Transverse colon (tissue), 3 donors: Measurements from ENCODE around the gene MTF1.
A peak's percentile ranks its signal among the peaks of the same experiment; 100 is the strongest.

ENCODE experiments used
- POLR2A ChIP-seq: fragments of 450-650 bp; IDR thresholded peaks from one replicate; pipeline ENCODE4 v1.6.1; 2016; ENCODE audit warnings: antibody characterized with exemption, mild to moderate bottlenecking, moderate library complexity
- TF ChIP-seq, protein P1 (sequence below), 5 experiments: fragments of 200-600 bp in 3 of 5; fragments of 450-650 bp in 2 of 5; sonication (generic) in 3 of 5; IDR thresholded peaks; 1 replicate in 2 of 5; 2 replicates in 3 of 5; pipeline ENCODE4 v1.5.1; 2016 to 2017; ENCODE audit warnings: antibody characterized with exemption in 5 of 5, inconsistent platforms in 3 of 5, mild to moderate bottlenecking in 2 of 5, moderate library complexity in 1 of 5

- TF ChIP-seq, protein P1, sequence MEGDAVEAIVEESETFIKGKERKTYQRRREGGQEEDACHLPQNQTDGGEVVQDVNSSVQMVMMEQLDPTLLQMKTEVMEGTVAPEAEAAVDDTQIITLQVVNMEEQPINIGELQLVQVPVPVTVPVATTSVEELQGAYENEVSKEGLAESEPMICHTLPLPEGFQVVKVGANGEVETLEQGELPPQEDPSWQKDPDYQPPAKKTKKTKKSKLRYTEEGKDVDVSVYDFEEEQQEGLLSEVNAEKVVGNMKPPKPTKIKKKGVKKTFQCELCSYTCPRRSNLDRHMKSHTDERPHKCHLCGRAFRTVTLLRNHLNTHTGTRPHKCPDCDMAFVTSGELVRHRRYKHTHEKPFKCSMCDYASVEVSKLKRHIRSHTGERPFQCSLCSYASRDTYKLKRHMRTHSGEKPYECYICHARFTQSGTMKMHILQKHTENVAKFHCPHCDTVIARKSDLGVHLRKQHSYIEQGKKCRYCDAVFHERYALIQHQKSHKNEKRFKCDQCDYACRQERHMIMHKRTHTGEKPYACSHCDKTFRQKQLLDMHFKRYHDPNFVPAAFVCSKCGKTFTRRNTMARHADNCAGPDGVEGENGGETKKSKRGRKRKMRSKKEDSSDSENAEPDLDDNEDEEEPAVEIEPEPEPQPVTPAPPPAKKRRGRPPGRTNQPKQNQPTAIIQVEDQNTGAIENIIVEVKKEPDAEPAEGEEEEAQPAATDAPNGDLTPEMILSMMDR (IDR thresholded peaks at IDR 0.05), result peak; percentile 74 to 87 (median 81)
- TF ChIP-seq POLR2A, result no peak
These were observed 48.3 kb downstream of the MTF1 start for GRCh38 chr1:37811027-37811655.
